Spleen (tissue), 11 donors: ENCODE data around the gene TBRG1. TPM values are rescaled to one million over a fixed set of nuclear protein-coding genes. Genes with fewer than 3 reads are reported as not detected.

Source experiments
- DNase-seq: peaks from one replicate; pipeline ENCODE4 v3.0.0-alpha.2; 2020
- H3K27ac ChIP-seq, 8 donors: fragments of 200-600 bp; sonication (generic) in 7 of 8; 1 replicate in 4 of 8; 2 replicates in 4 of 8; pipeline versions ENCODE4 v1.5.0 to v1.8.0; 2016 to 2021; ENCODE audit warnings: inconsistent platforms in 4 of 8, mild to moderate bottlenecking in 4 of 8, moderate library complexity in 1 of 8
- H3K27me3 ChIP-seq, 7 donors: fragments of 200-600 bp; sonication (generic) in 6 of 7; replicated peaks in 1 of 7; 1 replicate in 4 of 7; 2 replicates in 3 of 7; pipeline versions ENCODE4 v1.5.0 to v1.8.0; 2016 to 2021; ENCODE audit warnings: inconsistent platforms in 3 of 7, mild to moderate bottlenecking in 1 of 7
- H3K36me3 ChIP-seq, 6 donors: fragments of 200-600 bp; sonication (generic) in 5 of 6; 1 replicate in 4 of 6; 2 replicates in 2 of 6; pipeline versions ENCODE4 v1.5.0 to v1.8.0; 2016 to 2021; ENCODE audit warnings: inconsistent platforms in 2 of 6
- H3K4me1 ChIP-seq, 6 donors: fragments of 200-600 bp; sonication (generic) in 5 of 6; 1 replicate in 3 of 6; 2 replicates in 3 of 6; pipeline versions ENCODE4 v1.5.0 to v1.8.0; 2016 to 2021; ENCODE audit warnings: inconsistent platforms in 3 of 6
- H3K4me3 ChIP-seq, 8 donors: fragments of 200-600 bp; sonication (generic) in 7 of 8; 1 replicate in 4 of 8; 2 replicates in 4 of 8; pipeline versions ENCODE4 v1.5.0 to v1.8.0; 2016 to 2021; ENCODE audit warnings: inconsistent platforms in 4 of 8, mild to moderate bottlenecking in 4 of 8, moderate library complexity in 2 of 8
- H3K9me3 ChIP-seq, 8 donors: fragments of 200-600 bp; sonication (generic) in 7 of 8; 1 replicate in 4 of 8; 2 replicates in 4 of 8; pipeline versions ENCODE4 v1.5.0 to v1.8.0; 2016 to 2021; ENCODE audit warnings: inconsistent platforms in 4 of 8
- POLR2A ChIP-seq, 3 donors: fragments of 450-650 bp; IDR thresholded peaks; one replicate each; pipeline ENCODE4 v1.5.1; 2017; ENCODE audit warnings: antibody characterized with exemption in 3 of 3, mild to moderate bottlenecking in 1 of 3
- POLR2AphosphoS5 ChIP-seq, 3 donors: sonication (generic); formaldehyde crosslinking; IDR thresholded peaks; one replicate each; pipeline ENCODE4 v1.5.1; 2017; ENCODE audit warnings: antibody characterized with exemption in 3 of 3
- WGBS, 5 donors: extraction: QIAGEN DNeasy Blood & Tissue Kit in 3 of 5; methylation state at CpG; one replicate each; pipeline versions ENCODE4 v1.1.5 to v1.1.7; 2013 to 2018; 5-methylcytosine and 5-hydroxymethylcytosine counted together
- intact Hi-C: fragments of 100-400 bp; cut with DNase I; formaldehyde crosslinking; loops from one replicate; pipeline ENCODE4 v1.15.0; 2023; ENCODE audit warnings: low total_unique reads
- polyA plus RNA-seq, 3 donors: library from polyadenylated mRNA; stranded (reverse); fragments of 200-250 nt; gene quantifications; one replicate each; pipeline ENCODE4 v1.2.1, GENCODE V29; 2013
- total RNA-seq, 7 donors: library from RNA; depleted of rRNA in 3 of 7; stranded (reverse); fragments of >200 nt in 3 of 7; fragmentation: NEBNext Ultra II Directional in 4 of 7; extraction: Animal tissue kit (Norgen Biotek cat#: 25700) in 4 of 7; gene quantifications; one replicate each; pipeline versions ENCODE4 v1.1.0 to v1.2.1, GENCODE V29; 2016 to 2021
- TF ChIP-seq, protein P1 (sequence below), 11 experiments: fragments of 200-600 bp in 7 of 11; fragments of 450-650 bp in 4 of 11; sonication (generic) in 4 of 11; IDR thresholded peaks in 8 of 11; conservative IDR thresholded peaks in 3 of 11; 1 replicate in 7 of 11; 2 replicates in 4 of 11; pipeline versions ENCODE4 v1.4.0 to v1.8.0; 2016 to 2021; ENCODE audit warnings: antibody characterized with exemption in 11 of 11, inconsistent platforms in 4 of 11, mild to moderate bottlenecking in 1 of 11
- donor health status: healthy with polysubstance abuse.
- donor health status: DM: no; HTN: no; CAD: no; lungs with moderate emphysema.
- donor health status: DM: no; HTN: no; CAD: no.
- donor health status: Bipolar disorder and iron deficiency.
- donor health status: healthy.
- donor health status: DM: no; HTN: no; CAD: no.
- donor health status: DM: yes; HTN: yes; CAD: no.

TBRG1 gene
- total and polyA plus RNA-seq, 10 donors: 23.3 to 65.0 (median 46.5) TPM

DNA sequence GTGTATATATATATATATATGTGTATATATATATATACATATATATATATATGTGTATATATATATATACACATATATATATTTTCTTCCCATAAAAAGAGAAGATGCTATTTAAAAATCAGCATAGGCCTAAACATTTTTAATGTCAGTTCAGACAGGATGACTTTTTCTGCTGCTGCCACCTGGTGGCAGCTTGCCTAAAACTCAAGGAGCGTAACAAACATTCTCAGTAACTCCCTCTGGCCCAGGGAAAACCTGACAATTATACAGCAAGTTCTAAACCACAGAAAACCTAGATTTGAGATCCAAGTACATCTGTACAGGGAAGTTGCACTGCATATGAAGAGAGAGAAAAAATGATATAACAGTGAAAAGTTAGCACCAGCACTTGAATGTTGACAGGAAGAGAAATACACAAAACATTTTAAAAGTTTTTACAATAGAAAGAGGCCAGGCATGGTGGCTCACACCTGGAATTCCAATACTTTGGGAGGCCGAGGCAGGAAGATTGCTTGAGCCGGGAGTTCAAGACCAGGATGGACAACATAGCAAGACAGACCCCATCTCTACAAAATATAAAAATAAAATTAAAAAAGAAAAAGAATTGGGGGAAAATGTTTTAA lies 36.3 kb upstream of the TBRG1 start:
- 37 to 56% (median 46%) methylated on average over 3 of the region's 3 CpGs for WGBS, 5 donors
- DNase-seq: no peak
- H3K27ac ChIP-seq: no peak overlapping the region
- H3K4me3 ChIP-seq: no peak overlapping the region
- H3K36me3 ChIP-seq: no peaks in the 10 kb centered on the region
- no peaks in the 10 kb centered on the region for H3K9me3 ChIP-seq
- no peaks in the 10 kb centered on the region for H3K4me1 ChIP-seq
- intact Hi-C loops: no loop called here
- peaks cover 0 to 16% (median 0%) of the 10 kb centered on the region in 7 donors for H3K27me3 ChIP-seq
- TF ChIP-seq POLR2A (IDR thresholded peaks at IDR 0.05) (no peak), POLR2AphosphoS5 (IDR thresholded peaks at IDR 0.05) (no peak)
- TF ChIP-seq, protein P1, sequence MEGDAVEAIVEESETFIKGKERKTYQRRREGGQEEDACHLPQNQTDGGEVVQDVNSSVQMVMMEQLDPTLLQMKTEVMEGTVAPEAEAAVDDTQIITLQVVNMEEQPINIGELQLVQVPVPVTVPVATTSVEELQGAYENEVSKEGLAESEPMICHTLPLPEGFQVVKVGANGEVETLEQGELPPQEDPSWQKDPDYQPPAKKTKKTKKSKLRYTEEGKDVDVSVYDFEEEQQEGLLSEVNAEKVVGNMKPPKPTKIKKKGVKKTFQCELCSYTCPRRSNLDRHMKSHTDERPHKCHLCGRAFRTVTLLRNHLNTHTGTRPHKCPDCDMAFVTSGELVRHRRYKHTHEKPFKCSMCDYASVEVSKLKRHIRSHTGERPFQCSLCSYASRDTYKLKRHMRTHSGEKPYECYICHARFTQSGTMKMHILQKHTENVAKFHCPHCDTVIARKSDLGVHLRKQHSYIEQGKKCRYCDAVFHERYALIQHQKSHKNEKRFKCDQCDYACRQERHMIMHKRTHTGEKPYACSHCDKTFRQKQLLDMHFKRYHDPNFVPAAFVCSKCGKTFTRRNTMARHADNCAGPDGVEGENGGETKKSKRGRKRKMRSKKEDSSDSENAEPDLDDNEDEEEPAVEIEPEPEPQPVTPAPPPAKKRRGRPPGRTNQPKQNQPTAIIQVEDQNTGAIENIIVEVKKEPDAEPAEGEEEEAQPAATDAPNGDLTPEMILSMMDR (IDR thresholded peaks at IDR 0.05 in 8 of 11, conservative IDR thresholded peaks at IDR 0.05 in 3 of 11): peak in 9 of 11 experiments; percentile 18 to 69 (median 54)

- DNase-seq: no peak
- Histone ChIP-seq H3K4me1 (no peaks in the 10 kb centered on the region), H3K27me3 (peaks cover 0 to 28% (median 0%) of the 10 kb centered on the region in 7 donors), H3K27ac (no peak overlapping the region), H3K9me3 (no peaks in the 10 kb centered on the region), H3K36me3 (no peaks in the 10 kb centered on the region), H3K4me3 (no peak overlapping the region)
- TF ChIP-seq POLR2A (IDR thresholded peaks at IDR 0.05) (no peak), POLR2AphosphoS5 (IDR thresholded peaks at IDR 0.05) (no peak)
- TF ChIP-seq, protein P1 (IDR thresholded peaks at IDR 0.05 in 8 of 11, conservative IDR thresholded peaks at IDR 0.05 in 3 of 11): no peak
- WGBS, 5 donors: 86 to 97% (median 92%) methylated on average over 2 of the region's 2 CpGs
- intact Hi-C loops: no loop called here
These were observed 31.2 kb upstream of the TBRG1 start for GRCh38 chr11:124591430-124591829.

DNA sequence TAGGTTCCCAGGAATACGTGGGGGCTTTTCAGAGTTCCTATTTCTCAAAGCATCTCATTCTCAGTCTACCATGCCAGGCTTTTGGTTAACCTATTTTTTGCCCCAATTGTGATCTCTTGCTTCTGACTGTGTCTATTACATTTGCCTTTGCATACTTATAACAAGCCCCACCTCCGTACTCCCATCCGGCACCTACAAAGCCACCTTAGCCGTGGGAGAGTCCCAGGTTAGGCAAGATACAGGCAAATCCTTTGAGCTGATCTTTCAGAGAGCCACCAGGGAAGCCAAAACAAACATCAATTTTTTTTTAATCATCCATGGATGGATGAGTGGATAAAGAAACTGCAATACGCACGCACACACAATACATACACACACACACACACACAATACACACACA lies 30.0 kb upstream of the TBRG1 start:
- intact Hi-C loops: no loop called here
- Histone ChIP-seq H3K4me1 (no peaks in the 10 kb centered on the region), H3K27ac (no peak overlapping the region), H3K9me3 (no peaks in the 10 kb centered on the region), H3K36me3 (no peaks in the 10 kb centered on the region), H3K27me3 (peaks cover 0 to 25% (median 0%) of the 10 kb centered on the region in 7 donors), H3K4me3 (no peak overlapping the region)
- TF ChIP-seq POLR2AphosphoS5 (IDR thresholded peaks at IDR 0.05) (no peak), POLR2A (IDR thresholded peaks at IDR 0.05) (no peak)
- TF ChIP-seq, protein P1 (IDR thresholded peaks at IDR 0.05 in 8 of 11, conservative IDR thresholded peaks at IDR 0.05 in 3 of 11): no peak
- no peak for DNase-seq
- WGBS, 5 donors: 77 to 93% (median 87%) methylated on average over 6 of the region's 6 CpGs

GRCh38 chr11:124595302-124595701 lies 27.4 kb upstream of the TBRG1 start:
- no peak overlapping the region for H3K4me3 ChIP-seq
- 90 to 96% (median 91%) methylated on average over 3 of the region's 3 CpGs for WGBS, 5 donors

More at GRCh38 chr11:124595302-124595701, 27.4 kb upstream of the TBRG1 start:
- H3K36me3 ChIP-seq: no peaks in the 10 kb centered on the region
- no peak for DNase-seq
- H3K4me1 ChIP-seq: no peaks in the 10 kb centered on the region
- intact Hi-C loops: no loop called here
- peaks cover 0 to 5% (median 0%) of the 10 kb centered on the region in 8 donors for H3K9me3 ChIP-seq
- H3K27me3 ChIP-seq: peaks cover 0 to 23% (median 0%) of the 10 kb centered on the region in 7 donors
- H3K27ac ChIP-seq: no peak overlapping the region
- TF ChIP-seq POLR2AphosphoS5 (IDR thresholded peaks at IDR 0.05) (no peak), POLR2A (IDR thresholded peaks at IDR 0.05) (no peak)
- TF ChIP-seq, protein P1 (IDR thresholded peaks at IDR 0.05 in 8 of 11, conservative IDR thresholded peaks at IDR 0.05 in 3 of 11): no peak
